T-helper 2 cell (primary cell): ENCODE measurements around the gene FBLN5.

Experiments used
- DNase-seq, 5 experiments: peaks; one replicate each; pipeline versions ENCODE4 v3.0.0 to v3.0.0-alpha.2; 2012 to 2022

The FBLN5 gene

DNA sequence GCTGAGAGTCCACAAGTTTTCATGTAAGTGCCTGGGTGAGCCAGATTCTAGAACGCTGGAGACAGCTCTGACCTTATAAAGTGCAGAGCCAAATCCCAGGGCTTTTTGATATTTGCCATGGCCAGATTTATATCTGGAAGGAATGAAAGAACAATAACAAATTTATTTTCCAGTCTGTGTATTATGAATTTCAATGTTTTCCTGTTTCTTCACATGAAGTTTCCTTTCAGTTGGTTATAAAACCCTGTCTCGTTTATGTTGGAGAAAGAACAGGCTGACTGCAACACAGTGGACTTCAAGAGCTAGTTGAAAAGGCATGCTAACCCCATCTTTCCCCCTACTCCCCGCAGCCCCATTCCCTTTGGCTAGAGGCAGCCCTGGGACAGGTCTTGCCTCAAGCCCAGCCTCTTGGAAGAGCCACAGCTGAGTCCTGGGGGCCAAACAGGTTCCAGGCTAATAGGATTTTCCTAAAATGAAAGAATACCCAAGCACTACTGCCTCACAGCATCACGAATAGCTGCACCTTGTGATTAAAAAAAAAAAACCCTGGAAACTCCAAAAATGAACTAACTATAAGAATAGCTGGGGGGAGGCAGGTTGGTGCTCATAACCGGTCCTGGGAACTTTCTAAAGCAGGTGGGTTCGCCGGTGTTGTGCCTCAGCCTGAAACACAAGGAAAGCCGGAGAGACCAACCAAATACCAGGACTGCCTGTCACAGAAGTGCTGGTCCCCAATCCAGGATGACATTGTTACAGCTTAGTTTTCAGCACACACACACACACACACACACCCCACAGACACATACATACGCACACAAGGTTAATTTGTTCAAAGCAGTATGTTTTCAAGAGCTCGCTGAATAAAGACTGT lies 1.5 kb downstream of the FBLN5 start:
- DNase-seq: peak in 1 of 5 experiments; percentile 30

DNA sequence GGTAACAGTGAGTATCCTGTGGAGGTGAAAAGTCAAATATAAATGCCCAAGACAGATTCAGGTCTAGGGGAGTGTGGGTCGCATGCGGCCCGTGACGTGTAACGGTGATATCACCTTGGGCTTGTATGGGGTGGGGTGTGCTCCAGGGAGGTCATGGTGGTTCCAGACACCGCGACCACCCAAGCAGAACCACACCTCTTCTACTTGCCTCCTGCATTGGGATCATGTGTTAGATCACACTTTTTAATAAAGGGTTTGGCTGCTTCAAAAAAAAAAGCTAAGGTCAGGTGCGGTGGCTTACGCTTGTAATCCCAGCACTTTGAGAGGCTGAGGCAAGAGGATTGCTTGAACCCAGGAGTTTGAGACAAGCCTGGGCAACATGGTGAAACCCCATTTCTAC lies 4.5 kb downstream of the FBLN5 start:
- no peak for DNase-seq

- no peak for DNase-seq
These were observed 5.4 kb downstream of the FBLN5 start for GRCh38 chr14:91942128-91942527.

GRCh38 chr14:91940209-91940608 lies 7.3 kb downstream of the FBLN5 start:
- DNase-seq: no peak

GRCh38 chr14:91935586-91935985 lies 11.9 kb downstream of the FBLN5 start:
- DNase-seq: no peak

DNA sequence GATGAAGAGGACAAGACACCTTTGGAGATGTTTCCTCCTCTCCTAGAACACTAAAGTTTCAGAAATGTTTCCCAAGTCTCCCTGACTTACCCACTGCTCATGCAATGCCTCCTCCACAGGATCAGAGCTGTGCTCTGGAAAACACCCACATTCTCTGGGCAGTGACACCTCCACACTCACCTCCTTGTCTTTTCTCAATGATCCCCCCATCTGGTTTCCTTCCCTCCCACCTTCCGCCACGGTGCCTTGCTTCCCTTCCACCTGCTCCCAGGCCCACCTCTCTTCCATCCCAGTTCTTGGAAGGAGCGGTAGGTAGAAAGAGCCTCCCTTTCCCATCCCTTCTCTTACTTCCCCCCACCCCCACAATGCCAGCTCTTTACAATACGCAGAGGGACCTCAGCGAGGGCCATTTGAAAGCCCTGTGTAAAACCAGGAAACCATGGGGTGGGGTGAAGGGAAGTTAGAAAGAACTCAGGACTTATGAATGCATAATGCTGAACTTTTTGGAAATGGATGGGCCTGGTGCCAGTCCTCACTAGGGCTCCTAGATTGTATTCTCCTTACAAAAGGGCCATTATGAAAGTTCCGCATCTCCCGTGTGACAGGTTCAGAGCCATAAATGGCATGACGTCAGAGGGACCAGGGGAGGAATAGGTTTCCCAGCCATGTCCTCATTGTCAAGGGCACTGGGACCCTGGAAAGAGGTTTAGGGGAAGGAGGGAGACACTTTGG lies 12.8 kb downstream of the FBLN5 start:
- no peak for DNase-seq

DNA sequence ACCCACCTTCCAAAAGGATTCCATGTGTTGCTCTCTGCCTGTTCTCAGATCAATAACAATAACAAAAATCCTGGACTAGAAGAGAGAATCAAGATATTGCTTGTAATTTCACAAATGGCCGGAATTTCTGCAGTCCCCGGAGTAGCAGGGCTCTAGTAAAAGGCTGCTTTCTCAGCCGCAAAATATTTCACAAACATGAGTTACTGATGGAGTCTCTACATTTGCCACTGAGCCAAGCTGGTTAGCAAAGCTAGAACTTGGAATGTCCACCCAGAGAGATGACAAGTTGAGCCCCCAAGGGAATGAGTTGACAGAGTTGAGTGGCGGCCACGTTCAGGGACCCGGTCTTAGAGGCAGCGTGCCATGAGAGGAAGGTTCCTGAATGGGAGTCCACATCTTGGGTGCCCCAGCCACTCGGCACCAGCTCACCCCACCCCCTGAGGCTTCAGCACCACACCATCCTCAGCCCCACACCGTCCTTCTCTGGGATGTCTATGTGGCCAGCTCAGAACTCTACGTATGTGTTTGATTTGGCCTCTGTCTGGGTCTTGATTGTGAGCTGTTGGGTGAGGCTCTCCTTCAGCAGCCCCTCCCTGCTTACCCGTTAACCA lies 15.9 kb downstream of the FBLN5 start:
- DNase-seq: no peak

DNA sequence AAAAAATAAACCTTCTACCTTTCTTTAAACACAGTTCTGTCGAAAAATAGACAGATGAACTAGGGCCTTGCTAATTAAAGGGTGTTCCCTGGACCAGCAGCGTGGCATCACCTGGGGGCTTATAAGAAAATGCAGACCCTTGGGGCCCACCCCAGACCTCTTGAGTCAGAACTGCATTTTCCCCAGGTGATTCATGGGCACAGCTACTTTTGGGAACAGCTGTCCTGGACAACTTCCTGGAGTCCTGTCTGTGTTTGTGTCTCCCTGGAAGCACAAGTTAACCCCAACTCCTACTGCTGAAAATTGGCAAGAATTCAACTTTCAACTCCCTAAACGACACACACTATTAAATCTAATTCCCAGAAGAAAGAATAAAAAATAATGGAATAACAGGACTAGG lies 17.8 kb downstream of the FBLN5 start:
- no peak for DNase-seq

GRCh38 chr14:91927800-91928199 lies 19.7 kb downstream of the FBLN5 start:
- DNase-seq: no peak

GRCh38 chr14:91927191-91927590 lies 20.3 kb downstream of the FBLN5 start:
- no peak for DNase-seq

DNA sequence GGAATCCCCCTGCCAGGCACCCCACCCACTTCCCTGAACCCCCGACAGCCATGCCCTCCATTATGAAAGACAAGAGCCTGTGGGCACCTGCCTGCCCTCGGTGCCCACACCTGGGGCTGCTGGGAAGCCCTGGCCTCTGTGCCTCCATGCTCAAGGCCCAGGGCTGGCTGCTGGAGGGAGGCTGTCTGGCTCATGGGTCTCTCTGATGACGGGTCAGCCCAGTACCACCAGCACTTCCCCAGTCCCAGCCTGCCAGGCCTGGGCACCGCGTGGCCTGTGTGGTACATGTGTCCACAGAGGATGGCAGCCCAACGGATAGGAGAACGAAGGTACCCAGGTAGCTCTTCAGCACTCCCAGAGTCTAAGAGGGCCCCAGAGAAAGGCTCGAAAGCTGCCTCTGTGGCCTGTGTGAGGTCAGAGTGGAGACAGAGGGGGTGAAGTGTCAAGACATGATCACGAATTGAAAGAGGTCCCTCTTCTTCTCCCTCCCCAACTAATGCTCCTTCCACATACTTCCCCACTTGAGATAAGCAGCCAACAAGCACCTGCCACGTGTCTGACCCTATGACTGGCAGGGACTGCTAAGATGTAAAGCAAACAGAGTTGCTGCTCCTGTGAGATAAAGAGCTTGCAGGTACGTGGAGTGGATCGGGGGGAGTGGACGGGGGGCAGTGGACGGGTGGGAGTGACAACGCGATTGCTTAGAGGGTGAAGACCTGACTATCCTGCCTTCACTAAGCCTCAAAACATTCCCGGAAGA lies 21.2 kb downstream of the FBLN5 start:
- DNase-seq: no peak

GRCh38 chr14:91925727-91926121 lies 21.8 kb downstream of the FBLN5 start:
- DNase-seq: no peak

GRCh38 chr14:91925001-91925726 lies 22.3 kb downstream of the FBLN5 start:
- no peak for DNase-seq

DNA sequence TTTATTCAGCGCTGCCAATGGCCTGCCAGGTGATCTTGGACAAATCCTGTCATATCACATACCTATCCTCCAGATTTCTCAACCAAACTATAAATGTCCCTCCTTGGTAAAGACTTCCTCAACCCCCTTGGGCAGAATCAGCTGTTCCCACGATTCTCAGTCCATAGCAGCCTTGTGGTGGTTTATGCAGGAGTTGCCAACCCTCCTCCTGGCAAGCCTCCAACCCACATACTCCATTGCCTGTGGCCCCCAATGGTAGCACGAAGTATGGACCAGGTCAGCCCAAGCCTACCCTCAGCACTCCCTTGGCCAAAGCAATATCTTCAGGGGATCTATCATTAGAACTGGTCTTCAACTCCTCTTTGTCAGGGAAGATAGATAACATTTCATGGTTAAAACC lies 27.0 kb downstream of the FBLN5 start:
- no peak for DNase-seq

GRCh38 chr14:91919814-91920213 lies 27.7 kb downstream of the FBLN5 start:
- DNase-seq: no peak

- DNase-seq: no peak
These were observed 29.2 kb downstream of the FBLN5 start for GRCh38 chr14:91918186-91918883.

DNA sequence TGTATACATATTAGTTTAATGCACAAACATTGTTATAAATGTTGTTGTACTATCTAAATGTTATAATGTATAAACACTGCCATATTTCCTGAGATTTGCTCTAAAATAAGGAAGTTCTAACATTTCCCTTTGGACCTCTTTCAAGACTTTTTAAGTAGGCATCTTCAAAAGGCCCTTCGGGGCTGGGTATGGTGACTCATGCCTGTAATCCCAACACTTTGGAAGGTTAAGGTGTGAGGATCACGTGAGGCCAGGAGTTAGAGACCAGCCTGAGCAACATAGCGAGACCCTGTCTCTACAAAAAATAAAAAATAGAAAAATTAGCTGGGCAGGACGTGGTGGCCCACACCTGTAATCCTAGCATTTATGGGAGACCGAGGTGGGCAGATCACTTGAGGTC lies 35.5 kb downstream of the FBLN5 start:
- no peak for DNase-seq

GRCh38 chr14:91911474-91912032 lies 35.9 kb downstream of the FBLN5 start:
- peak in 3 of 5 experiments; percentile 13 to 86 (median 19) for DNase-seq

DNA sequence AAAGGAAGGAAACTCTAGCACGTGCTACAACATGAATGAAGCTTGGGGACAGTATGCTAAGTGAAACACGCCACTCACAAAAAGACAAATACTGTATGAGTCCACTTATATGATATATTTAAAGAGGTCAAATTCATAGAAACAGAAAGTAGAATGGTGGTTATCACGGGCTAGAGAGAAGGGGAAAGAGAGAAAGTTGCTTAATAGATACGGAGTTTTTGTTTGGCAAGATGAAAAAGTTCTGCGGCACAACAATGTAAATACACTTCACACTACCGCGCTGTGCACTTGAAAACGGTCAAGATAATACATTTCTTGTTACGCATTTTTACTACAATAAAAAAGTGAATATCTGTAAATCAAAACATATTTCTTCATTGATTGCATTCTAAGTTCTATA lies 37.3 kb downstream of the FBLN5 start:
- no peak for DNase-seq

- no peak for DNase-seq
These were observed 41.1 kb downstream of the FBLN5 start for GRCh38 chr14:91906374-91906773.

DNA sequence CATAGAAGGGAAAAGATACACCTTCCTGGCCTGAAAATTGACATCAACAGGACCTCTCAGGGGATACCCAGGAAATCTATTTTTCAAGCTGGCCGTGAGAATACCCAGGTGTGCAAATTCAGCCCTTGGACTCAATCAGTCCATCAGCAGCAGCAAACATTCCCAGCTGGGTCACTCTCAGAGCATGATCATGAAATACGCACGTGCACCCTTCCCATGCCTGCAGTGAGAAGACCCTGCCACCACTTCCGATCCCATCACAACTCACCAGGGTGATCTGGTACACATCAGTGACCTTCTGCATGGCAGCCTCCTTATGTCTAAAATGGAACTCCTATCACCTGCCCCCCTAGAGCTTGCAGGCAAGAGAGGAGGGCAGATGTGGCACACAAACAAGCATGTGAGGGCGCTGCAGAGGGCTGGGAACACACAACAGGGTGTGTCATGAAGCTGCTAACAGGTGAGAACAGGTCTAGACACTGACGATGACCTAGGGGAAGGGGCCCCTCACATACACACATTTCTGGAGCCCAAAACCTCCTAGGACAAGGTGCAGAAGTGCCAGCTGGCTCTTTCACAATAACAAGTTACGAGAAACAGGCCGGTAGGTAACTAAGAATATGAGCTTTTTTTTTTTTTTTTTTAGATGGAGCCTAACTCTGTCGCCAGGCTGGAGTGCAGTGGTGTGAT lies 42.4 kb downstream of the FBLN5 start:
- DNase-seq: no peak
